ENCODE results near the gene TFPT.

TFPT gene

GRCh38 chr19:54133312-54133956 lies 18.0 kb upstream of the TFPT start:
- H3K27me3 ChIP-seq (ENCODE audit: control insufficient read depth in 1 of 2, insufficient read depth in 2 of 2, low read length in 2 of 2), result peaks cover 0 to 5% of the 10 kb centered on the region in 2 donors
- peaks cover 16 to 20% of the 10 kb centered on the region in 2 donors for H3K36me3 ChIP-seq (ENCODE audit: control insufficient read depth in 2 of 2, insufficient read depth in 2 of 2, low read length in 2 of 2)
- no peaks in the 10 kb centered on the region for H3K9me3 ChIP-seq (ENCODE audit: control insufficient read depth in 2 of 2, low read length in 2 of 2)
- H3K4me1 ChIP-seq (ENCODE audit: control insufficient read depth, insufficient read depth, low read length), result peaks cover 10% of the 10 kb centered on the region
- no peak overlapping the region for H3K27ac ChIP-seq (ENCODE audit: low read length)
- H3K4me3 ChIP-seq (ENCODE audit: low read length in 2 of 2), result no peak overlapping the region
- H3K9ac ChIP-seq (ENCODE audit: low read length in 2 of 2), result no peak overlapping the region

- Histone ChIP-seq H3K27me3 (ENCODE audit: control insufficient read depth in 1 of 2, insufficient read depth in 2 of 2, low read length in 2 of 2) (peaks cover 0 to 2% of the 10 kb centered on the region in 2 donors), H3K36me3 (ENCODE audit: control insufficient read depth in 2 of 2, insufficient read depth in 2 of 2, low read length in 2 of 2) (peaks cover 31 to 46% of the 10 kb centered on the region in 2 donors), H3K9ac (ENCODE audit: low read length in 2 of 2) (no peak overlapping the region), H3K4me3 (ENCODE audit: low read length in 2 of 2) (no peak overlapping the region), H3K27ac (ENCODE audit: low read length) (no peak overlapping the region), H3K4me1 (ENCODE audit: control insufficient read depth, insufficient read depth, low read length) (no peaks in the 10 kb centered on the region), H3K9me3 (ENCODE audit: control insufficient read depth in 2 of 2, low read length in 2 of 2) (no peaks in the 10 kb centered on the region)
These were observed 14.2 kb upstream of the TFPT start for GRCh38 chr19:54129617-54129996.

GRCh38 chr19:54128796-54129616 lies 13.5 kb upstream of the TFPT start:
- no peak overlapping the region for H3K9ac ChIP-seq (ENCODE audit: low read length in 2 of 2)
- H3K27ac ChIP-seq (ENCODE audit: low read length), result no peak overlapping the region
- peaks cover 37 to 50% of the 10 kb centered on the region in 2 donors for H3K36me3 ChIP-seq (ENCODE audit: control insufficient read depth in 2 of 2, insufficient read depth in 2 of 2, low read length in 2 of 2)
- H3K27me3 ChIP-seq (ENCODE audit: control insufficient read depth in 1 of 2, insufficient read depth in 2 of 2, low read length in 2 of 2), result no peaks in the 10 kb centered on the region
- no peak overlapping the region for H3K4me3 ChIP-seq (ENCODE audit: low read length in 2 of 2)
- H3K4me1 ChIP-seq (ENCODE audit: control insufficient read depth, insufficient read depth, low read length), result no peaks in the 10 kb centered on the region
- no peaks in the 10 kb centered on the region for H3K9me3 ChIP-seq (ENCODE audit: control insufficient read depth in 2 of 2, low read length in 2 of 2)

DNA sequence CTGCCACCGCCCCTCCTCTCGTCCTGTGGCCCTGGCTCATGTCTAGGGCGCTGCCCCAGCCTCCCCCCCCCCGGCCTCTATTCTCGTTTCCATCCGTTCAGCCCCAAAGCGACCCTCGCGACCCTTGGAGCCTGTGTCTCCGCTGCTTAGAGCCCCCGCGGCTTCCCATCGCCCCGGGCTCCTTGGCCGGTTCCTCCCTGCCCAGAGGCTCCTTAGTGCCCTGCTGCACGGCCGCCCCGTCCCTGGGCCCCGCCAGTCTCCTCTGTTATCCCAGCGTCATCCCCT lies 12.9 kb upstream of the TFPT start:
- H3K4me1 ChIP-seq (ENCODE audit: control insufficient read depth, insufficient read depth, low read length), result no peaks in the 10 kb centered on the region
- H3K36me3 ChIP-seq (ENCODE audit: control insufficient read depth in 2 of 2, insufficient read depth in 2 of 2, low read length in 2 of 2), result peaks cover 43 to 54% of the 10 kb centered on the region in 2 donors
- H3K27me3 ChIP-seq (ENCODE audit: control insufficient read depth in 1 of 2, insufficient read depth in 2 of 2, low read length in 2 of 2), result no peaks in the 10 kb centered on the region
- H3K27ac ChIP-seq (ENCODE audit: low read length), result no peak overlapping the region
- no peak overlapping the region for H3K4me3 ChIP-seq (ENCODE audit: low read length in 2 of 2)
- no peaks in the 10 kb centered on the region for H3K9me3 ChIP-seq (ENCODE audit: control insufficient read depth in 2 of 2, low read length in 2 of 2)
- H3K9ac ChIP-seq (ENCODE audit: low read length in 2 of 2), result no peak overlapping the region

GRCh38 chr19:54127688-54128440 lies 12.4 kb upstream of the TFPT start:
- Histone ChIP-seq H3K9ac (ENCODE audit: low read length in 2 of 2) (no peak overlapping the region), H3K36me3 (ENCODE audit: control insufficient read depth in 2 of 2, insufficient read depth in 2 of 2, low read length in 2 of 2) (peaks cover 48 to 56% of the 10 kb centered on the region in 2 donors), H3K4me3 (ENCODE audit: low read length in 2 of 2) (no peak overlapping the region), H3K27ac (ENCODE audit: low read length) (no peak overlapping the region), H3K9me3 (ENCODE audit: control insufficient read depth in 2 of 2, low read length in 2 of 2) (no peaks in the 10 kb centered on the region), H3K27me3 (ENCODE audit: control insufficient read depth in 1 of 2, insufficient read depth in 2 of 2, low read length in 2 of 2) (no peaks in the 10 kb centered on the region), H3K4me1 (ENCODE audit: control insufficient read depth, insufficient read depth, low read length) (no peaks in the 10 kb centered on the region)

GRCh38 chr19:54125713-54126112 lies 10.3 kb upstream of the TFPT start:
- Histone ChIP-seq H3K36me3 (ENCODE audit: control insufficient read depth in 2 of 2, insufficient read depth in 2 of 2, low read length in 2 of 2) (peaks cover 56 to 65% of the 10 kb centered on the region in 2 donors), H3K9ac (ENCODE audit: low read length in 2 of 2) (no peak overlapping the region), H3K27me3 (ENCODE audit: control insufficient read depth in 1 of 2, insufficient read depth in 2 of 2, low read length in 2 of 2) (no peaks in the 10 kb centered on the region), H3K4me3 (ENCODE audit: low read length in 2 of 2) (no peak overlapping the region), H3K9me3 (ENCODE audit: control insufficient read depth in 2 of 2, low read length in 2 of 2) (no peaks in the 10 kb centered on the region), H3K27ac (ENCODE audit: low read length) (no peak overlapping the region), H3K4me1 (ENCODE audit: control insufficient read depth, insufficient read depth, low read length) (no peaks in the 10 kb centered on the region)

GRCh38 chr19:54124393-54124792 lies 8.9 kb upstream of the TFPT start:
- H3K36me3 ChIP-seq (ENCODE audit: control insufficient read depth in 2 of 2, insufficient read depth in 2 of 2, low read length in 2 of 2), result peaks cover 58 to 72% of the 10 kb centered on the region in 2 donors

DNA sequence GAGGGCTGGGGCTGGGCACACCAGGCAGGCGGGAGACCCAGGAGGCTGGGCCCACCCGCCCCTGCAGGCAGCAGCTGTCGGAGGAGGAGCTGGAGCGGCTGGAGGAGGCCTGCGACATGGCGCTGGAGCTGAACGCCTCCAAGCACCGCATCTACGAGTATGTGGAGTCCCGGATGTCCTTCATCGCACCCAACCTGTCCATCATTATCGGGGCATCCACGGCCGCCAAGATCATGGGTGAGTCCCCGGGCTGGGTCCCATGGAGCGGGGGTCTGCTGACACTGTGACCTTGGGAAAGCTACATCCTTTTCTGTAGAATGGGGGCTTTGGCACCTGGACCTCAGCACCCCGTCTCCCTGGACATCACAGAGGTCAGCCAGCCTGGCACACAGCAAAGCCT lies 8.2 kb upstream of the TFPT start:
- Histone ChIP-seq H3K4me3 (ENCODE audit: low read length in 2 of 2) (no peak overlapping the region), H3K36me3 (ENCODE audit: control insufficient read depth in 2 of 2, insufficient read depth in 2 of 2, low read length in 2 of 2) (peaks cover 53 to 70% of the 10 kb centered on the region in 2 donors), H3K27ac (ENCODE audit: low read length) (no peak overlapping the region), H3K9ac (ENCODE audit: low read length in 2 of 2) (no peak overlapping the region), H3K4me1 (ENCODE audit: control insufficient read depth, insufficient read depth, low read length) (no peaks in the 10 kb centered on the region), H3K9me3 (ENCODE audit: control insufficient read depth in 2 of 2, low read length in 2 of 2) (no peaks in the 10 kb centered on the region), H3K27me3 (ENCODE audit: control insufficient read depth in 1 of 2, insufficient read depth in 2 of 2, low read length in 2 of 2) (no peaks in the 10 kb centered on the region)

More at GRCh38 chr19:54124393-54124792, 8.9 kb upstream of the TFPT start:
- no peak overlapping the region for H3K4me3 ChIP-seq (ENCODE audit: low read length in 2 of 2)
- no peak overlapping the region for H3K9ac ChIP-seq (ENCODE audit: low read length in 2 of 2)
- H3K9me3 ChIP-seq (ENCODE audit: control insufficient read depth in 2 of 2, low read length in 2 of 2), result no peaks in the 10 kb centered on the region
- H3K27me3 ChIP-seq (ENCODE audit: control insufficient read depth in 1 of 2, insufficient read depth in 2 of 2, low read length in 2 of 2), result no peaks in the 10 kb centered on the region
- no peak overlapping the region for H3K27ac ChIP-seq (ENCODE audit: low read length)
- no peaks in the 10 kb centered on the region for H3K4me1 ChIP-seq (ENCODE audit: control insufficient read depth, insufficient read depth, low read length)

- Histone ChIP-seq H3K9me3 (ENCODE audit: control insufficient read depth in 2 of 2, low read length in 2 of 2) (no peaks in the 10 kb centered on the region), H3K4me1 (ENCODE audit: control insufficient read depth, insufficient read depth, low read length) (peaks cover 10% of the 10 kb centered on the region), H3K27me3 (ENCODE audit: control insufficient read depth in 1 of 2, insufficient read depth in 2 of 2, low read length in 2 of 2) (no peaks in the 10 kb centered on the region), H3K9ac (ENCODE audit: low read length in 2 of 2) (no peak overlapping the region), H3K27ac (ENCODE audit: low read length) (no peak overlapping the region), H3K36me3 (ENCODE audit: control insufficient read depth in 2 of 2, insufficient read depth in 2 of 2, low read length in 2 of 2) (peaks cover 47 to 63% of the 10 kb centered on the region in 2 donors), H3K4me3 (ENCODE audit: low read length in 2 of 2) (no peak overlapping the region)
These were observed 5.8 kb upstream of the TFPT start for GRCh38 chr19:54121259-54121658.

- H3K27me3 ChIP-seq (ENCODE audit: control insufficient read depth in 1 of 2, insufficient read depth in 2 of 2, low read length in 2 of 2), result no peaks in the 10 kb centered on the region
- H3K9me3 ChIP-seq (ENCODE audit: control insufficient read depth in 2 of 2, low read length in 2 of 2), result no peaks in the 10 kb centered on the region
- peak overlapping the region; percentile 88 to 96 for H3K9ac ChIP-seq (ENCODE audit: low read length in 2 of 2)
- H3K36me3 ChIP-seq (ENCODE audit: control insufficient read depth in 2 of 2, insufficient read depth in 2 of 2, low read length in 2 of 2), result peaks cover 12 to 22% of the 10 kb centered on the region in 2 donors
- H3K27ac ChIP-seq (ENCODE audit: low read length), result peak overlapping the region; percentile 88
- H3K4me3 ChIP-seq (ENCODE audit: low read length in 2 of 2), result peak overlapping the region; percentile 99
- H3K4me1 ChIP-seq (ENCODE audit: control insufficient read depth, insufficient read depth, low read length), result peaks cover 26% of the 10 kb centered on the region
These were observed 933 bp downstream of the TFPT start for GRCh38 chr19:54114340-54115108.
